DOHH2 (cell line): ENCODE results near the gene HTRA3.

Experiments used
- EZH2phosphoT487 ChIP-seq: fragments of 200-600 bp; sonication (generic); IDR thresholded peaks from 2 replicates; pipeline ENCODE4 v1.6.1; 2017; ENCODE audit warnings: borderline replicate concordance, mild to moderate bottlenecking, antibody characterized with exemption, low read length, moderate library complexity, mixed read lengths
- TF ChIP-seq, protein P1 (sequence below): fragments of 200-600 bp; sonication (generic); IDR thresholded peaks from one replicate; pipeline ENCODE4 v1.5.1; 2014; ENCODE audit warnings: antibody characterized with exemption, mild to moderate bottlenecking, low read depth, low read length; ENCODE audit not compliant: poor library complexity, severe bottlenecking

GRCh38 chr4:8251110-8251883 lies 18.3 kb upstream of the HTRA3 start:
- TF ChIP-seq, protein P1, sequence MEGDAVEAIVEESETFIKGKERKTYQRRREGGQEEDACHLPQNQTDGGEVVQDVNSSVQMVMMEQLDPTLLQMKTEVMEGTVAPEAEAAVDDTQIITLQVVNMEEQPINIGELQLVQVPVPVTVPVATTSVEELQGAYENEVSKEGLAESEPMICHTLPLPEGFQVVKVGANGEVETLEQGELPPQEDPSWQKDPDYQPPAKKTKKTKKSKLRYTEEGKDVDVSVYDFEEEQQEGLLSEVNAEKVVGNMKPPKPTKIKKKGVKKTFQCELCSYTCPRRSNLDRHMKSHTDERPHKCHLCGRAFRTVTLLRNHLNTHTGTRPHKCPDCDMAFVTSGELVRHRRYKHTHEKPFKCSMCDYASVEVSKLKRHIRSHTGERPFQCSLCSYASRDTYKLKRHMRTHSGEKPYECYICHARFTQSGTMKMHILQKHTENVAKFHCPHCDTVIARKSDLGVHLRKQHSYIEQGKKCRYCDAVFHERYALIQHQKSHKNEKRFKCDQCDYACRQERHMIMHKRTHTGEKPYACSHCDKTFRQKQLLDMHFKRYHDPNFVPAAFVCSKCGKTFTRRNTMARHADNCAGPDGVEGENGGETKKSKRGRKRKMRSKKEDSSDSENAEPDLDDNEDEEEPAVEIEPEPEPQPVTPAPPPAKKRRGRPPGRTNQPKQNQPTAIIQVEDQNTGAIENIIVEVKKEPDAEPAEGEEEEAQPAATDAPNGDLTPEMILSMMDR: no peak
- no peak for TF ChIP-seq EZH2phosphoT487
